ENCODE data around the gene HSPB3. TPM values are rescaled to one million over a fixed set of nuclear protein-coding genes. Genes with fewer than 3 reads are reported as not detected.

The HSPB3 gene
- not detected in 2 replicates for total RNA-seq

GRCh38 chr5:54455413-54456157 is at the start of gene HSPB3:
TSS of gene HSPB3 (plus strand) at chr5:54455699. CDS start at chr5:54455790, 91 bp downstream.

Other genes with a start within 250 kb of the HSPB3 start
- gene ARL15, start 145.1 kb upstream of the HSPB3 start, total RNA-seq = 14.7 and 22.1 TPM in 2 replicates
- 35.3 and 42.2 TPM in 2 replicates for gene SNX18, start 62.1 kb downstream of the HSPB3 start, total RNA-seq